IMR-90 (cell line): Measurements from ENCODE around the gene KCNMA1. TPM values are rescaled to one million over a fixed set of nuclear protein-coding genes. Genes with fewer than 3 reads are reported as not detected.

Source experiments
- ATAC-seq: fragments of 200-7000 bp; cut with Tn5 transposase; 2 replicates; pipeline ENCODE4 v1.9.1; 2020; ENCODE audit warnings: low read depth, mild to moderate bottlenecking, moderate library complexity
- BruUV-seq: library from RNA; stranded (reverse); fragments of 400-500 nt; replicated peaks from 2 replicates; lab custom pipeline; 2021; lab: Mats Ljungman, UMichigan
- CTCF ChIA-PET: fragments of 300-600 bp; formaldehyde crosslinking; extraction: SDS; loops from one replicate; lab custom pipeline; 2021; ENCODE audit warnings: antibody characterized with exemption; lab: Yijun Ruan, JAX
- POLR2A ChIA-PET: fragments of 300-600 bp; sonication (Branson Sonifier 250); formaldehyde crosslinking; loops from one replicate; lab custom pipeline; 2022; ENCODE audit warnings: antibody characterized with exemption; ENCODE audit not compliant: unreplicated experiment; lab: Charles Lee
- DNase-seq: peaks from one replicate; pipeline ENCODE4 v3.0.0; 2013
- H2AFZ ChIP-seq: replicated peaks from 2 replicates; pipeline ENCODE3; 2013; ENCODE audit warnings: low read length, mild to moderate bottlenecking; ENCODE audit not compliant: poor library complexity
- H2AK5ac ChIP-seq: 2 replicates; pipeline ENCODE4 v1.6.1; 2013; ENCODE audit warnings: low read depth, low read length, inconsistent platforms
- H2AK9ac ChIP-seq: replicated peaks from 2 replicates; pipeline ENCODE3; 2013; ENCODE audit warnings: mild to moderate bottlenecking, low read depth, low read length, moderate library complexity; ENCODE audit not compliant: poor library complexity
- H2BK120ac ChIP-seq: 2 replicates; pipeline ENCODE4 v1.6.1; 2013; ENCODE audit warnings: low read depth, low read length, inconsistent platforms
- H2BK15ac ChIP-seq: 3 replicates; pipeline ENCODE4 v1.6.1; 2013; ENCODE audit warnings: low read depth, low read length, inconsistent platforms
- H2BK20ac ChIP-seq: 2 replicates; pipeline ENCODE4 v1.6.1; 2013; ENCODE audit warnings: low read depth, mild to moderate bottlenecking, inconsistent platforms, low read length, moderate library complexity
- H2BK5ac ChIP-seq: 2 replicates; pipeline ENCODE4 v1.6.1; 2013; ENCODE audit warnings: mild to moderate bottlenecking, low read depth, low read length, inconsistent platforms; ENCODE audit not compliant: poor library complexity, severe bottlenecking
- H3K14ac ChIP-seq: replicated peaks from 2 replicates; pipeline ENCODE4 v1.6.1; 2013; ENCODE audit warnings: low read depth, low read length, inconsistent platforms
- H3K18ac ChIP-seq: 2 replicates; pipeline ENCODE4 v1.6.1; 2013; ENCODE audit warnings: low read depth, low read length, control low read depth
- H3K23ac ChIP-seq: 2 replicates; pipeline ENCODE4 v1.6.1; 2013; ENCODE audit warnings: low read depth, low read length, inconsistent platforms
- H3K27ac ChIP-seq: 2 replicates; pipeline ENCODE4 v1.5.1; 2013; ENCODE audit warnings: mild to moderate bottlenecking, control low read depth, low read length; ENCODE audit not compliant: insufficient read depth
- H3K27me3 ChIP-seq: 2 replicates; pipeline ENCODE4 v1.6.1; 2013; ENCODE audit warnings: low read length; ENCODE audit not compliant: control insufficient read depth, insufficient read depth
- H3K36me3 ChIP-seq: 2 replicates; pipeline ENCODE4 v1.6.1; 2013; ENCODE audit warnings: low read length, mixed read lengths; ENCODE audit not compliant: control insufficient read depth, insufficient read depth
- H3K4ac ChIP-seq: 2 replicates; pipeline ENCODE4 v1.6.1; 2013; ENCODE audit warnings: low read depth, low read length, inconsistent platforms
- H3K4me1 ChIP-seq: 2 replicates; pipeline ENCODE4 v1.6.1; 2013; ENCODE audit warnings: low read length, mixed read lengths; ENCODE audit not compliant: control insufficient read depth, insufficient read depth
- H3K4me2 ChIP-seq: 2 replicates; pipeline ENCODE4 v1.6.1; 2013; ENCODE audit warnings: low read depth, mild to moderate bottlenecking, control low read depth, low read length, moderate library complexity
- H3K4me3 ChIP-seq: 2 replicates; pipeline ENCODE4 v1.5.1; 2013; ENCODE audit warnings: low read depth, mild to moderate bottlenecking, control low read depth, low read length, moderate library complexity; ENCODE audit not compliant: insufficient read depth
- H3K56ac ChIP-seq: 2 replicates; pipeline ENCODE4 v1.6.1; 2013; ENCODE audit warnings: low read length, inconsistent platforms; ENCODE audit not compliant: insufficient read depth; ENCODE audit errors: extremely low read depth
- H3K79me1 ChIP-seq, 2 experiments: 2 replicates each; pipeline ENCODE4 v1.6.1; 2013; ENCODE audit warnings: low read length in 2 of 2, inconsistent platforms in 1 of 2, low read depth in 1 of 2
- H3K9ac ChIP-seq: 2 replicates; pipeline ENCODE4 v1.6.1; 2013; ENCODE audit warnings: low read depth, low read length, control low read depth
- H3K9me1 ChIP-seq: 2 replicates; pipeline ENCODE4 v1.6.1; 2013; ENCODE audit warnings: low read length, inconsistent platforms; ENCODE audit not compliant: insufficient read depth
- H3K9me3 ChIP-seq: 2 replicates; pipeline ENCODE4 v1.6.1; 2013; ENCODE audit warnings: low read length; ENCODE audit not compliant: control insufficient read depth, insufficient read depth
- H4K20me1 ChIP-seq: 2 replicates; pipeline ENCODE4 v1.6.1; 2013; ENCODE audit warnings: low read length, inconsistent platforms; ENCODE audit not compliant: insufficient read depth
- H4K5ac ChIP-seq: 2 replicates; pipeline ENCODE4 v1.6.1; 2013; ENCODE audit warnings: mild to moderate bottlenecking, low read depth, low read length, control low read depth
- H4K8ac ChIP-seq, 2 experiments: 2 replicates each; pipeline ENCODE4 v1.6.1; 2013; ENCODE audit warnings: low read depth in 2 of 2, low read length in 2 of 2, control low read depth in 1 of 2, inconsistent platforms in 1 of 2
- H4K91ac ChIP-seq: 2 replicates; pipeline ENCODE4 v1.6.1; 2013; ENCODE audit warnings: low read depth, low read length, inconsistent platforms; ENCODE audit not compliant: insufficient read depth
- BHLHE40 ChIP-seq: fragments of 150-350 bp; IDR thresholded peaks from 2 replicates; pipeline ENCODE4 v1.6.1; 2016; ENCODE audit warnings: mild to moderate bottlenecking, low read depth, low read length
- CEBPB ChIP-seq: IDR thresholded peaks from 2 replicates; pipeline ENCODE4 v1.6.1; 2012; ENCODE audit warnings: low read depth, low read length, improper control_type of control experiment
- MAZ ChIP-seq: IDR thresholded peaks from 2 replicates; pipeline ENCODE4 v1.6.1; 2012; ENCODE audit warnings: low read depth, mild to moderate bottlenecking, low read length, improper control_type of control experiment, moderate library complexity, borderline replicate concordance
- MXI1 ChIP-seq: IDR thresholded peaks from 2 replicates; pipeline ENCODE4 v1.6.1; 2012; ENCODE audit warnings: low read depth, mild to moderate bottlenecking, low read length, moderate library complexity, borderline replicate concordance
- POLR2A ChIP-seq: IDR thresholded peaks from 2 replicates; pipeline ENCODE4 v1.6.1; 2012; ENCODE audit warnings: mild to moderate bottlenecking, low read depth, low read length
- SMC3 ChIP-seq: fragments of 150-350 bp; IDR thresholded peaks from 2 replicates; pipeline ENCODE4 v1.6.1; 2016; ENCODE audit warnings: low read depth, mild to moderate bottlenecking, antibody characterized with exemption, low read length, moderate library complexity
- WGBS, 2 experiments: methylation state at CpG; one replicate each; pipeline versions ENCODE4 v1.1.5 to v1.1.7; 2013; ENCODE audit warnings: missing lambda C conversion rate in 2 of 2; ENCODE audit not compliant: insufficient read length in 1 of 2; ENCODE audit errors: extremely low coverage in 2 of 2; 5-methylcytosine and 5-hydroxymethylcytosine counted together
- dilution Hi-C: fragments of 300-500 bp; cut with HindIII; formaldehyde crosslinking; loops from one replicate; pipeline ENCODE4 v1.14.3; 2018; ENCODE audit warnings: low sequenced_read_pairs; ENCODE audit not compliant: unreplicated experiment
- in situ Hi-C: fragments of 300-500 bp; cut with MboI; formaldehyde crosslinking; loops from 3 replicates; pipeline ENCODE4 v1.14.3; 2019; ENCODE audit warnings: low sequenced_read_pairs, inconsistent platforms, mixed read lengths
- intact Hi-C: fragments of 100-400 bp; cut with micrococcal nuclease; formaldehyde crosslinking; loops from 2 replicates; pipeline ENCODE4 v1.10.0; 2022
- polyA plus RNA-seq, 3 experiments: library from polyadenylated mRNA; depleted of rRNA; stranded (reverse); fragments of >200 nt; gene quantifications; 2 replicates each; pipeline ENCODE4 v1.2.3, GENCODE V29; 2012; ENCODE audit warnings: low replicate concordance in 1 of 3
- total RNA-seq: library from RNA; depleted of rRNA; stranded (reverse); fragments of >200 nt; gene quantifications from 2 replicates; pipeline ENCODE4 v1.2.3, GENCODE V29; 2012
- TF ChIP-seq, protein P1 (sequence below): fragments of 150-350 bp; IDR thresholded peaks from 2 replicates; pipeline ENCODE4 v1.6.1; 2017; ENCODE audit warnings: mild to moderate bottlenecking, antibody characterized with exemption, low read length, low read depth

The KCNMA1 gene
- total and polyA plus RNA-seq, 2 of the 4 experiments (the other 2 are of a cell fraction) = 25.6 to 29.6 TPM

DNA sequence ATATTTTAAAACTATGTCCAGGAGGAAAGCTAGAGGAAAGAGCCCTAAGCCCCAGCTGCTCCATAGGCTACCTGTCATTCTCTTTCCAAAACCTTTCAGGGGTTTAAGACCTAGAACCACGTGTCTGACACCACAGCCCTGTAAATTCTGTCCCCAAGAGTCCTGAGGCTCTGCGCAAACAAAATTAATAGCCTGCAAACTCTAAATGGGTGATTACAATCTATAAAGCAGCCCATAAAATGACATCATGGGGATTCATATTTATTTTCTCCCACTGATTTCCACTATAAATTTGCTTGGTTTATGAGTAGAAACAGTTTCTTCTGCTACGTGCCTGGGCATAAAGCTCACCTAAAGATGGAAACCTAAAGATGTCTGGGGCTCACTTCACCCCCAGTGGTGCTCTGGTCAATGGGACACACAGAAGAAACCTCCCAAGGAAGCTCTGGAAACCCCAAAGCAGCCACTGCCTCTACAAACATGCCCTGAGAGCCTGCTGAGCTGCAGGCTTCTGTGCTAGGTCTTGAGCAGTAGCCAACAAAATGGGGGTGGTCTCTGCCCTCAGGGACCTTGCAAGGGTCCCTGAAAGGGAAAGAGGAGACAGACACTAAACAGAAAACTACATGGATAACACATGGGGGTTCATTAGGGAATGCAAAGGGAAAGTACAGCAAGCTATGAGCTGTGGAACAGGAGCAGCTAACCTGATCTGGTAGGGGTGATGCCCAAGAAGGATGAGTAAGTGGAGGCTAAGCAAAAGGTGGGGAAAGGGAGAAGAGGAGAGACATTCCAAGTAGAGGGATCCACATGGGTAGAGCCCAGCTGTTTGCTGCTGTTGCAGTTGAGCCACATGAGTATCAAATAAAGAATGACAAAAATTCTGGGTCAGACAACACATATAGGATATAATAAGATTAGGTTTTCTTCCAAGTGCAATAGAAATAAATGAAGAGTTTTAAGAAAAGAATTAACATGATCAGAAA lies 331.7 kb downstream of the KCNMA1 start:
- CTCF ChIA-PET = interaction anchor here (0.9 kb wide), 1 partner anchor 9 kb away, joined by 3 read pairs; no protein-coding TSS in a partner anchor
- TF ChIP-seq MAZ = no peak
- no peak for TF ChIP-seq SMC3
- TF ChIP-seq, protein P1, sequence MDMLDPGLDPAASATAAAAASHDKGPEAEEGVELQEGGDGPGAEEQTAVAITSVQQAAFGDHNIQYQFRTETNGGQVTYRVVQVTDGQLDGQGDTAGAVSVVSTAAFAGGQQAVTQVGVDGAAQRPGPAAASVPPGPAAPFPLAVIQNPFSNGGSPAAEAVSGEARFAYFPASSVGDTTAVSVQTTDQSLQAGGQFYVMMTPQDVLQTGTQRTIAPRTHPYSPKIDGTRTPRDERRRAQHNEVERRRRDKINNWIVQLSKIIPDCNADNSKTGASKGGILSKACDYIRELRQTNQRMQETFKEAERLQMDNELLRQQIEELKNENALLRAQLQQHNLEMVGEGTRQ = no peak
- no peak for TF ChIP-seq MXI1
- TF ChIP-seq POLR2A = no peak
- TF ChIP-seq BHLHE40 = no peak
- no peak for TF ChIP-seq CEBPB
- dilution Hi-C loops = no loop called here
- Histone ChIP-seq H2AK9ac (peak overlapping the region; percentile 4), H3K23ac (no peak overlapping the region), H3K27me3 (no peaks in the 10 kb centered on the region), H4K8ac (peak overlapping the region in 1 of 2 experiments; percentile 26; a peak in 1 of 4 replicates), H4K91ac (peak overlapping the region; percentile 50; the same call in 1 of the 2 replicates), H2BK20ac (peak overlapping the region; percentile 73; the same call in 1 of the 2 replicates), H3K4me3 (no peak overlapping the region), H3K36me3 (no peaks in the 10 kb centered on the region), H3K27ac (no peak overlapping the region), H2BK15ac (peak overlapping the region; percentile 37; the same call in 1 of the 3 replicates), H3K56ac (no peak overlapping the region), H4K20me1 (no peaks in the 10 kb centered on the region), H2BK5ac (no peak overlapping the region), H2AK5ac (peak overlapping the region; percentile 13; the same call in 1 of the 2 replicates), H3K9ac (no peak overlapping the region), H2BK120ac (peak overlapping the region; percentile 71), H3K9me1 (peaks cover 12% of the 10 kb centered on the region), H2AFZ (no peak overlapping the region), H3K4ac (peak overlapping the region; percentile 54), H3K79me1 (0 out of 4 replicates have a peak, but pooled peaks cover 0 to 4% of the 10 kb centered on the region in 2 experiments), H3K18ac (no peak overlapping the region), H3K4me1 (peaks cover 18% of the 10 kb centered on the region), H3K9me3 (no peaks in the 10 kb centered on the region), H3K4me2 (no peak overlapping the region), H4K5ac (no peak overlapping the region), H3K14ac (peak overlapping the region; percentile 31; the same call in 1 of the 2 replicates)
- BruUV-seq = no TSS peak
- intact Hi-C loops = no loop called here
- ATAC-seq = peak; percentile 82
- POLR2A ChIA-PET = no interaction called here
- WGBS, 2 experiments = no CpG with 5 or more reads among the region's 3 CpGs
- in situ Hi-C loops = no loop called here
- peak; percentile 72 for DNase-seq
